ENCODE results near the gene USP3. TPM values are rescaled to one million over a fixed set of nuclear protein-coding genes. Genes with fewer than 3 reads are reported as not detected.
A peak's percentile ranks its signal among the peaks of the same experiment; 100 is the strongest.

USP3 gene
- polyA plus RNA-seq, 1 of the 3 experiments (the other 2 are of a cell fraction) = 9.3 TPM

- Histone ChIP-seq H3K27me3 (ENCODE audit: insufficient read depth) (no peaks in the 10 kb centered on the region), H4K20me1 (ENCODE audit: insufficient read depth) (no peaks in the 10 kb centered on the region), H3K79me2 (ENCODE audit: insufficient read depth) (no peaks in the 10 kb centered on the region), H3K4me2 (no peak overlapping the region), H3K27ac (ENCODE audit: low read depth in 2 of 2, low read length in 1 of 2) (peak overlapping the region in 1 of 2 experiments; percentile 60; a peak in 2 of 4 replicates), H2AFZ (ENCODE audit: low read depth) (no peak overlapping the region), H3K9ac (no peak overlapping the region), H3K36me3 (replicated peaks in 1 of 2; ENCODE audit: control insufficient read depth in 1 of 2, insufficient read depth in 2 of 2, low read length in 1 of 2) (no peaks in the 10 kb centered on the region), H3K9me3 (no peaks in the 10 kb centered on the region), H3K9me2 (no peaks in the 10 kb centered on the region), H3K4me3 (ENCODE audit: low read depth in 2 of 2, low read length in 1 of 2) (no peak overlapping the region), H3F3A (replicated peaks; ENCODE audit: insufficient read depth) (peaks cover 9% of the 10 kb centered on the region), H3K4me1 (ENCODE audit: control insufficient read depth in 1 of 2, insufficient read depth in 2 of 2, low read depth in 1 of 2, low read length in 1 of 2) (peaks cover 9 to 15% of the 10 kb centered on the region in 2 experiments; a peak in 2 of 4 replicates)
- DNase-seq = no peak
- TF ChIP-seq USF1 (IDR thresholded peaks at IDR 0.05; ENCODE audit: borderline replicate concordance, low read depth) (no peak), GATA2 (CRISPR knock-in tag; IDR thresholded peaks at IDR 0.05) (no peak), RAD21 (IDR thresholded peaks at IDR 0.05; ENCODE audit: low read length) (no peak), USF2 (IDR thresholded peaks at IDR 0.05; ENCODE audit: borderline replicate concordance, low read depth, low read length) (no peak), NRF1 (IDR thresholded peaks at IDR 0.05; ENCODE audit: low read depth, low read length) (no peak), MAX (IDR thresholded peaks at IDR 0.05; ENCODE audit: low read depth) (no peak)
- CTCF ChIA-PET = interaction anchor here (0.8 to 1.0 kb wide), 4 partner anchors 16 to 174 kb away, joined by 3 to 4 read pairs (median 3); no protein-coding TSS in a partner anchor
- POLR2A ChIA-PET = no interaction called here
Measured at GRCh38 chr15:63463036-63463435, 41.4 kb upstream of the USP3 start.

DNA sequence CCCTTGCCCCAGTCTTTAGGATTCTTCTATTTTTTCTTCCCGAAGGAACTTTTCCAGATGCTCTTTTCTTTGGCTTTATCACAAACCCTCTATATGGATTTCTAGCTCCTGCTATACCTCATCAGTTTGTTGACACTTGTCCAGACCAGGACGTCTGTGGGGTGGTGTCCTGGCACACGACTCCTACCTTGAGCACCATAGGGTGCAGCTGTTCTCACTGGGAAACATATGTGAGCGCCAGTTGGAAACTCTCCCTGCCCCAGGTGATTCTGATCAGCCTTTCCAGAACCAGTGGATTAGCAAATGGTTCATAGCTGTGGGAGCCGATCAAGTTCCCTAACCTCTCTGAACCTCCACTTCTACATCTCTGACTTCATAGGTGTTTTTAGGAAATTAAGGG, 40.6 kb upstream of the USP3 start:
- Histone ChIP-seq H3K4me2 (no peak overlapping the region), H3K27me3 (ENCODE audit: insufficient read depth) (no peaks in the 10 kb centered on the region), H3F3A (replicated peaks; ENCODE audit: insufficient read depth) (peaks cover 9% of the 10 kb centered on the region), H3K4me1 (ENCODE audit: control insufficient read depth in 1 of 2, insufficient read depth in 2 of 2, low read depth in 1 of 2, low read length in 1 of 2) (peaks cover 9 to 15% of the 10 kb centered on the region in 2 experiments; a peak in 2 of 4 replicates), H3K4me3 (ENCODE audit: low read depth in 2 of 2, low read length in 1 of 2) (no peak overlapping the region), H2AFZ (ENCODE audit: low read depth) (no peak overlapping the region), H3K27ac (ENCODE audit: low read depth in 2 of 2, low read length in 1 of 2) (no peak overlapping the region), H3K36me3 (replicated peaks in 1 of 2; ENCODE audit: control insufficient read depth in 1 of 2, insufficient read depth in 2 of 2, low read length in 1 of 2) (no peaks in the 10 kb centered on the region), H3K9me3 (no peaks in the 10 kb centered on the region), H3K9ac (no peak overlapping the region), H3K79me2 (ENCODE audit: insufficient read depth) (no peaks in the 10 kb centered on the region), H3K9me2 (no peaks in the 10 kb centered on the region), H4K20me1 (ENCODE audit: insufficient read depth) (no peaks in the 10 kb centered on the region)
- no peak for DNase-seq
- ChIA-PET POLR2A (no interaction called here), CTCF (interaction anchor here (1.0 to 1.3 kb wide), 3 partner anchors 20 to 176 kb away, joined by 3 to 6 read pairs (median 4); no protein-coding TSS in a partner anchor)
- 74% methylated on average over 5 of the region's 5 CpGs for WGBS (ENCODE audit: low lambda C conversion rate)
- TF ChIP-seq GABPA (IDR thresholded peaks at IDR 0.05; ENCODE audit: low read depth) = no peak
- no peak for TF ChIP-seq EP300 (IDR thresholded peaks at IDR 0.05; ENCODE audit: borderline replicate concordance in 1 of 2, low read depth in 1 of 2, low read length in 1 of 2)
- TF ChIP-seq SIN3A (IDR thresholded peaks at IDR 0.05; ENCODE audit: borderline replicate concordance, low read depth, low read length) = no peak
- no peak for TF ChIP-seq MAX (IDR thresholded peaks at IDR 0.05; ENCODE audit: low read depth)
- TF ChIP-seq, protein P1, sequence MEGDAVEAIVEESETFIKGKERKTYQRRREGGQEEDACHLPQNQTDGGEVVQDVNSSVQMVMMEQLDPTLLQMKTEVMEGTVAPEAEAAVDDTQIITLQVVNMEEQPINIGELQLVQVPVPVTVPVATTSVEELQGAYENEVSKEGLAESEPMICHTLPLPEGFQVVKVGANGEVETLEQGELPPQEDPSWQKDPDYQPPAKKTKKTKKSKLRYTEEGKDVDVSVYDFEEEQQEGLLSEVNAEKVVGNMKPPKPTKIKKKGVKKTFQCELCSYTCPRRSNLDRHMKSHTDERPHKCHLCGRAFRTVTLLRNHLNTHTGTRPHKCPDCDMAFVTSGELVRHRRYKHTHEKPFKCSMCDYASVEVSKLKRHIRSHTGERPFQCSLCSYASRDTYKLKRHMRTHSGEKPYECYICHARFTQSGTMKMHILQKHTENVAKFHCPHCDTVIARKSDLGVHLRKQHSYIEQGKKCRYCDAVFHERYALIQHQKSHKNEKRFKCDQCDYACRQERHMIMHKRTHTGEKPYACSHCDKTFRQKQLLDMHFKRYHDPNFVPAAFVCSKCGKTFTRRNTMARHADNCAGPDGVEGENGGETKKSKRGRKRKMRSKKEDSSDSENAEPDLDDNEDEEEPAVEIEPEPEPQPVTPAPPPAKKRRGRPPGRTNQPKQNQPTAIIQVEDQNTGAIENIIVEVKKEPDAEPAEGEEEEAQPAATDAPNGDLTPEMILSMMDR (IDR thresholded peaks at IDR 0.05) = no peak
- no peak for TF ChIP-seq TCF12 (IDR thresholded peaks at IDR 0.05)
- no peak for TF ChIP-seq ELF1 (IDR thresholded peaks at IDR 0.05)
- TF ChIP-seq CHD2 (IDR thresholded peaks at IDR 0.05; ENCODE audit: low read length, partially characterized antibody) = no peak
- TF ChIP-seq, protein P2, sequence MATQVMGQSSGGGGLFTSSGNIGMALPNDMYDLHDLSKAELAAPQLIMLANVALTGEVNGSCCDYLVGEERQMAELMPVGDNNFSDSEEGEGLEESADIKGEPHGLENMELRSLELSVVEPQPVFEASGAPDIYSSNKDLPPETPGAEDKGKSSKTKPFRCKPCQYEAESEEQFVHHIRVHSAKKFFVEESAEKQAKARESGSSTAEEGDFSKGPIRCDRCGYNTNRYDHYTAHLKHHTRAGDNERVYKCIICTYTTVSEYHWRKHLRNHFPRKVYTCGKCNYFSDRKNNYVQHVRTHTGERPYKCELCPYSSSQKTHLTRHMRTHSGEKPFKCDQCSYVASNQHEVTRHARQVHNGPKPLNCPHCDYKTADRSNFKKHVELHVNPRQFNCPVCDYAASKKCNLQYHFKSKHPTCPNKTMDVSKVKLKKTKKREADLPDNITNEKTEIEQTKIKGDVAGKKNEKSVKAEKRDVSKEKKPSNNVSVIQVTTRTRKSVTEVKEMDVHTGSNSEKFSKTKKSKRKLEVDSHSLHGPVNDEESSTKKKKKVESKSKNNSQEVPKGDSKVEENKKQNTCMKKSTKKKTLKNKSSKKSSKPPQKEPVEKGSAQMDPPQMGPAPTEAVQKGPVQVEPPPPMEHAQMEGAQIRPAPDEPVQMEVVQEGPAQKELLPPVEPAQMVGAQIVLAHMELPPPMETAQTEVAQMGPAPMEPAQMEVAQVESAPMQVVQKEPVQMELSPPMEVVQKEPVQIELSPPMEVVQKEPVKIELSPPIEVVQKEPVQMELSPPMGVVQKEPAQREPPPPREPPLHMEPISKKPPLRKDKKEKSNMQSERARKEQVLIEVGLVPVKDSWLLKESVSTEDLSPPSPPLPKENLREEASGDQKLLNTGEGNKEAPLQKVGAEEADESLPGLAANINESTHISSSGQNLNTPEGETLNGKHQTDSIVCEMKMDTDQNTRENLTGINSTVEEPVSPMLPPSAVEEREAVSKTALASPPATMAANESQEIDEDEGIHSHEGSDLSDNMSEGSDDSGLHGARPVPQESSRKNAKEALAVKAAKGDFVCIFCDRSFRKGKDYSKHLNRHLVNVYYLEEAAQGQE (IDR thresholded peaks at IDR 0.05; ENCODE audit: low read depth, low read length) = no peak
- TF ChIP-seq, protein P3, sequence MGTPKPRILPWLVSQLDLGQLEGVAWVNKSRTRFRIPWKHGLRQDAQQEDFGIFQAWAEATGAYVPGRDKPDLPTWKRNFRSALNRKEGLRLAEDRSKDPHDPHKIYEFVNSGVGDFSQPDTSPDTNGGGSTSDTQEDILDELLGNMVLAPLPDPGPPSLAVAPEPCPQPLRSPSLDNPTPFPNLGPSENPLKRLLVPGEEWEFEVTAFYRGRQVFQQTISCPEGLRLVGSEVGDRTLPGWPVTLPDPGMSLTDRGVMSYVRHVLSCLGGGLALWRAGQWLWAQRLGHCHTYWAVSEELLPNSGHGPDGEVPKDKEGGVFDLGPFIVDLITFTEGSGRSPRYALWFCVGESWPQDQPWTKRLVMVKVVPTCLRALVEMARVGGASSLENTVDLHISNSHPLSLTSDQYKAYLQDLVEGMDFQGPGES (IDR thresholded peaks at IDR 0.05; ENCODE audit: low read depth, low read length) = no peak
- no peak for TF ChIP-seq FOSL2 (IDR thresholded peaks at IDR 0.05; ENCODE audit: borderline replicate concordance, low read depth)
- TF ChIP-seq SMC3 (IDR thresholded peaks at IDR 0.05; ENCODE audit: low read depth, low read length) = no peak
- no peak for TF ChIP-seq RFX5 (IDR thresholded peaks at IDR 0.05; ENCODE audit: low read length)
- no peak for TF ChIP-seq FOXJ3 (CRISPR knock-in tag; IDR thresholded peaks at IDR 0.05)
- TF ChIP-seq MEF2A (IDR thresholded peaks at IDR 0.05; ENCODE audit: borderline replicate concordance, low read depth) = no peak

Data from SK-N-SH (cell line).